Ishikawa (cell line): Measurements from ENCODE around the gene PPARG.

Source experiments
- CEBPB ChIP-seq: IDR thresholded peaks from 2 replicates; pipeline ENCODE4 v1.6.1; 2012
- CREB1 ChIP-seq: IDR thresholded peaks from 2 replicates; pipeline ENCODE4 v1.6.1; 2012; ENCODE audit warnings: low read depth
- EGR1 ChIP-seq: IDR thresholded peaks from 2 replicates; pipeline ENCODE4 v1.6.1; 2012
- EP300 ChIP-seq: IDR thresholded peaks from 2 replicates; pipeline ENCODE4 v1.6.1; 2012; ENCODE audit warnings: borderline replicate concordance
- FOXM1 ChIP-seq: IDR thresholded peaks from 2 replicates; pipeline ENCODE4 v1.6.1; 2012; ENCODE audit warnings: low read depth, borderline replicate concordance
- MAX ChIP-seq: IDR thresholded peaks from 2 replicates; pipeline ENCODE4 v1.6.1; 2012
- NFIC ChIP-seq: IDR thresholded peaks from 2 replicates; pipeline ENCODE4 v1.6.1; 2012
- RAD21 ChIP-seq: IDR thresholded peaks from 2 replicates; pipeline ENCODE4 v1.6.1; 2012; ENCODE audit warnings: low read depth
- TAF1 ChIP-seq: IDR thresholded peaks from 2 replicates; pipeline ENCODE4 v1.6.1; 2012; ENCODE audit warnings: low read depth, mild to moderate bottlenecking
- TCF12 ChIP-seq: IDR thresholded peaks from 2 replicates; pipeline ENCODE4 v1.6.1; 2012; ENCODE audit warnings: low read depth
- TEAD4 ChIP-seq: IDR thresholded peaks from 2 replicates; pipeline ENCODE4 v1.6.1; 2012
- YY1 ChIP-seq: IDR thresholded peaks from 2 replicates; pipeline ENCODE4 v1.6.1; 2012; ENCODE audit warnings: low read depth
- ZBTB7A ChIP-seq: IDR thresholded peaks from 2 replicates; pipeline ENCODE4 v1.6.1; 2012; ENCODE audit warnings: low read depth
- TF ChIP-seq, protein P1 (sequence below): IDR thresholded peaks from 2 replicates; pipeline ENCODE4 v1.6.1; 2012; ENCODE audit warnings: low read depth, mild to moderate bottlenecking
- TF ChIP-seq, protein P2 (sequence below): IDR thresholded peaks from 2 replicates; pipeline ENCODE4 v1.6.1; 2012

PPARG gene

GRCh38 chr3:12440927-12441714, 152.3 kb downstream of the PPARG start:
- no peak for TF ChIP-seq CREB1
- TF ChIP-seq, protein P1, sequence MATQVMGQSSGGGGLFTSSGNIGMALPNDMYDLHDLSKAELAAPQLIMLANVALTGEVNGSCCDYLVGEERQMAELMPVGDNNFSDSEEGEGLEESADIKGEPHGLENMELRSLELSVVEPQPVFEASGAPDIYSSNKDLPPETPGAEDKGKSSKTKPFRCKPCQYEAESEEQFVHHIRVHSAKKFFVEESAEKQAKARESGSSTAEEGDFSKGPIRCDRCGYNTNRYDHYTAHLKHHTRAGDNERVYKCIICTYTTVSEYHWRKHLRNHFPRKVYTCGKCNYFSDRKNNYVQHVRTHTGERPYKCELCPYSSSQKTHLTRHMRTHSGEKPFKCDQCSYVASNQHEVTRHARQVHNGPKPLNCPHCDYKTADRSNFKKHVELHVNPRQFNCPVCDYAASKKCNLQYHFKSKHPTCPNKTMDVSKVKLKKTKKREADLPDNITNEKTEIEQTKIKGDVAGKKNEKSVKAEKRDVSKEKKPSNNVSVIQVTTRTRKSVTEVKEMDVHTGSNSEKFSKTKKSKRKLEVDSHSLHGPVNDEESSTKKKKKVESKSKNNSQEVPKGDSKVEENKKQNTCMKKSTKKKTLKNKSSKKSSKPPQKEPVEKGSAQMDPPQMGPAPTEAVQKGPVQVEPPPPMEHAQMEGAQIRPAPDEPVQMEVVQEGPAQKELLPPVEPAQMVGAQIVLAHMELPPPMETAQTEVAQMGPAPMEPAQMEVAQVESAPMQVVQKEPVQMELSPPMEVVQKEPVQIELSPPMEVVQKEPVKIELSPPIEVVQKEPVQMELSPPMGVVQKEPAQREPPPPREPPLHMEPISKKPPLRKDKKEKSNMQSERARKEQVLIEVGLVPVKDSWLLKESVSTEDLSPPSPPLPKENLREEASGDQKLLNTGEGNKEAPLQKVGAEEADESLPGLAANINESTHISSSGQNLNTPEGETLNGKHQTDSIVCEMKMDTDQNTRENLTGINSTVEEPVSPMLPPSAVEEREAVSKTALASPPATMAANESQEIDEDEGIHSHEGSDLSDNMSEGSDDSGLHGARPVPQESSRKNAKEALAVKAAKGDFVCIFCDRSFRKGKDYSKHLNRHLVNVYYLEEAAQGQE: no peak

- TF ChIP-seq CREB1 (no peak), TCF12 (no peak), NFIC (no peak), TAF1 (no peak), EGR1 (peak; percentile 38), TEAD4 (no peak)
- TF ChIP-seq, protein P1: no peak
These were observed 154.0 kb downstream of the PPARG start for GRCh38 chr3:12442654-12443501.

GRCh38 chr3:12443781-12444522, 155.1 kb downstream of the PPARG start:
- TF ChIP-seq EP300 (no peak), RAD21 (no peak), FOXM1 (no peak), TEAD4 (no peak), MAX (no peak), CEBPB (no peak), YY1 (no peak), NFIC (no peak), ZBTB7A (no peak), CREB1 (no peak), TCF12 (no peak), TAF1 (no peak), EGR1 (no peak)
- TF ChIP-seq, protein P1: no peak
- TF ChIP-seq, protein P2, sequence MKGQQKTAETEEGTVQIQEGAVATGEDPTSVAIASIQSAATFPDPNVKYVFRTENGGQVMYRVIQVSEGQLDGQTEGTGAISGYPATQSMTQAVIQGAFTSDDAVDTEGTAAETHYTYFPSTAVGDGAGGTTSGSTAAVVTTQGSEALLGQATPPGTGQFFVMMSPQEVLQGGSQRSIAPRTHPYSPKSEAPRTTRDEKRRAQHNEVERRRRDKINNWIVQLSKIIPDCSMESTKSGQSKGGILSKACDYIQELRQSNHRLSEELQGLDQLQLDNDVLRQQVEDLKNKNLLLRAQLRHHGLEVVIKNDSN: no peak

GRCh38 chr3:12444582-12445471, 156.0 kb downstream of the PPARG start:
- TF ChIP-seq MAX (no peak), RAD21 (no peak), ZBTB7A (no peak), TAF1 (no peak), TEAD4 (no peak), NFIC (no peak), YY1 (no peak), CEBPB (no peak), TCF12 (no peak), FOXM1 (no peak), EGR1 (no peak), CREB1 (no peak), EP300 (no peak)
- TF ChIP-seq, protein P2: no peak
- TF ChIP-seq, protein P1: no peak
